K562 (cell line): ENCODE measurements around the gene TTC38. TPM values are rescaled to one million over a fixed set of nuclear protein-coding genes. Genes with fewer than 3 reads are reported as not detected.

Experiments
- ATAC-seq: fragments of 200-7000 bp; cut with Tn5 transposase; 3 replicates; pipeline ENCODE4 v1.9.1; 2020; ENCODE audit warnings: moderate library complexity
- BruUV-seq: library from RNA; stranded (reverse); fragments of 400-500 nt; replicated peaks from 2 replicates; lab custom pipeline; 2021; lab: Mats Ljungman, UMichigan
- CTCF ChIA-PET: fragments of 300-600 bp; formaldehyde crosslinking; extraction: SDS; loops from one replicate; lab custom pipeline; 2021; ENCODE audit warnings: low intra/inter-chr PET ratio; lab: Yijun Ruan, JAX
- POLR2A ChIA-PET: fragments of 300-600, 350-650 bp; sonication (Branson Sonifier 250); formaldehyde crosslinking; extraction: SDS; loops from one replicate; lab custom pipeline; 2021; ENCODE audit warnings: antibody characterized with exemption, inconsistent platforms; lab: Yijun Ruan, JAX
- DNase-seq, 4 experiments: peaks; one replicate each; pipeline versions ENCODE4 v3.0.0 to v3.0.0-alpha.2; 2011 to 2018; ENCODE audit warnings: low spot score in 3 of 4, mixed read lengths in 3 of 4; ENCODE audit errors: extremely low read depth in 1 of 4
- FAIRE-seq: peaks from 2 replicates; lab custom pipeline; 2011; peaks lifted over from hg19 to GRCh38; lab: Jason Lieb, UNC
- H2AFZ ChIP-seq: 2 replicates; pipeline ENCODE4 v1.6.0; 2011; ENCODE audit warnings: low read depth, low read length, control low read depth, inconsistent platforms
- H3K27ac ChIP-seq: fragments of 200-600 bp; 3 replicates; pipeline ENCODE4 v1.8.0; 2011; ENCODE audit warnings: low read depth, mild to moderate bottlenecking, control low read depth, inconsistent platforms, low read length, moderate library complexity, mixed read lengths; ENCODE audit errors: extremely low read depth
- H3K27me3 ChIP-seq, 2 experiments: fragments of 300-600 bp in 1 of 2; 2 replicates in 1 of 2; 3 replicates in 1 of 2; pipeline versions ENCODE4 v1.6.0 to v1.8.0; 2011; ENCODE audit warnings: inconsistent platforms in 2 of 2, low read length in 2 of 2, mild to moderate bottlenecking in 1 of 2, mixed read lengths in 1 of 2, moderate library complexity in 1 of 2; ENCODE audit not compliant: control insufficient read depth in 2 of 2, insufficient read depth in 2 of 2
- H3K36me3 ChIP-seq: fragments of 300-600 bp; 3 replicates; pipeline ENCODE4 v1.8.0; 2011; ENCODE audit warnings: mild to moderate bottlenecking, low read length, inconsistent platforms; ENCODE audit not compliant: control insufficient read depth, insufficient read depth
- H3K4me1 ChIP-seq, 2 experiments: fragments of 200-600 bp in 1 of 2; replicated peaks in 1 of 2; 2 replicates in 1 of 2; 3 replicates in 1 of 2; pipeline versions ENCODE4 v1.5.1 to v1.8.0; 2011; ENCODE audit warnings: inconsistent platforms in 2 of 2, low read length in 2 of 2, mild to moderate bottlenecking in 1 of 2, mixed read lengths in 1 of 2, moderate library complexity in 1 of 2; ENCODE audit not compliant: control insufficient read depth in 2 of 2, insufficient read depth in 2 of 2
- H3K4me2 ChIP-seq: 2 replicates; pipeline ENCODE4 v1.6.1; 2011; ENCODE audit warnings: low read length, control low read depth, inconsistent platforms, mixed read lengths; ENCODE audit not compliant: insufficient read depth
- H3K4me3 ChIP-seq: fragments of 200-600 bp; sonication (generic), shearing (Covaris generic); 2 replicates; pipeline ENCODE4 v1.5.1; 2016; ENCODE audit warnings: control low read depth, inconsistent platforms
- H3K79me2 ChIP-seq: fragments of 200-600 bp; 3 replicates; pipeline ENCODE4 v1.8.0; 2011; ENCODE audit warnings: low read length, inconsistent platforms; ENCODE audit not compliant: control insufficient read depth, insufficient read depth
- H3K9ac ChIP-seq, 2 experiments: 2 replicates each; pipeline versions ENCODE4 v1.6.0 to v1.6.1; 2011; ENCODE audit warnings: low read depth in 2 of 2, low read length in 2 of 2, control low read depth in 1 of 2, inconsistent platforms in 1 of 2, mild to moderate bottlenecking in 1 of 2, mixed read lengths in 1 of 2; ENCODE audit not compliant: insufficient read depth in 1 of 2
- H3K9me1 ChIP-seq: one replicate; pipeline ENCODE4 v1.6.0; 2011; ENCODE audit warnings: inconsistent platforms, mild to moderate bottlenecking, low read length, moderate library complexity; ENCODE audit not compliant: control insufficient read depth, insufficient read depth
- H3K9me3 ChIP-seq: replicated peaks from 2 replicates; pipeline ENCODE4 v1.5.1; 2011; ENCODE audit warnings: low read depth, low read length, inconsistent platforms; ENCODE audit not compliant: control insufficient read depth, insufficient read depth
- H4K20me1 ChIP-seq: replicated peaks from 2 replicates; pipeline ENCODE4 v1.6.1; 2011; ENCODE audit warnings: low read length, inconsistent platforms, mixed read lengths; ENCODE audit not compliant: control insufficient read depth, insufficient read depth
- ATF1 ChIP-seq, 2 experiments: fragments of 450-650 bp in 1 of 2; IDR thresholded peaks; 2 replicates each; pipeline ENCODE4 v1.6.1; 2016; ENCODE audit warnings: missing compliant biosample characterization in 1 of 2, missing genetic modification characterization in 1 of 2
- FOSL1 ChIP-seq: fragments of 200-800 bp; sonication (Bioruptor generic); conservative IDR thresholded peaks from 2 replicates; pipeline ENCODE4 v1.6.1; 2016; ENCODE audit warnings: missing genetic modification characterization, missing compliant biosample characterization
- GTF2F1 ChIP-seq: IDR thresholded peaks from 2 replicates; pipeline ENCODE4 v1.6.1; 2011; ENCODE audit warnings: low read depth, low read length, improper control_type of control experiment
- NFRKB ChIP-seq: fragments of 450-650 bp; IDR thresholded peaks from 2 replicates; pipeline ENCODE4 v1.6.1; 2016; ENCODE audit warnings: low read depth
- SRF ChIP-seq, 2 experiments: fragments of 250-450, 450-650 bp in 1 of 2; sonication (Bioruptor Pico) in 1 of 2; sonication (generic) in 1 of 2; formaldehyde crosslinking; IDR thresholded peaks; 2 replicates each; pipeline versions ENCODE4 v1.5.0 to v1.5.1; 2020 to 2022; ENCODE audit warnings: mild to moderate bottlenecking in 1 of 2, missing genetic modification reagents in 1 of 2
- TOE1 ChIP-seq, 2 experiments: fragments of 450-650 bp in 1 of 2; sonication (generic) in 1 of 2; formaldehyde crosslinking in 1 of 2; IDR thresholded peaks; 2 replicates each; pipeline versions ENCODE4 v1.7.1 to v1.8.0; 2016 to 2022; ENCODE audit warnings: borderline replicate concordance in 2 of 2, mild to moderate bottlenecking in 2 of 2, antibody characterized with exemption in 1 of 2, inconsistent platforms in 1 of 2, low read depth in 1 of 2, missing genetic modification reagents in 1 of 2, moderate library complexity in 1 of 2
- ZNF175 ChIP-seq: fragments of 200-800 bp; sonication (Bioruptor generic); IDR thresholded peaks from 2 replicates; pipeline ENCODE4 v1.6.1; 2016; ENCODE audit warnings: low read depth, mild to moderate bottlenecking, missing genetic modification characterization, missing compliant biosample characterization
- ZNF785 ChIP-seq: fragments of 250-450 bp; sonication (Bioruptor Pico); IDR thresholded peaks from 2 replicates; pipeline ENCODE4 v1.4.0; 2020; ENCODE audit warnings: mild to moderate bottlenecking
- WGBS: fragments of 100-300 bp; shearing (Covaris generic); methylation state at CpG from one replicate; pipeline ENCODE4 v1.1.6; 2016; ENCODE audit warnings: low coverage, mixed read lengths; ENCODE audit not compliant: insufficient coverage; ENCODE audit errors: missing lambda C conversion rate; 5-methylcytosine and 5-hydroxymethylcytosine counted together
- in situ Hi-C: fragments of 300-500 bp; cut with MboI; formaldehyde crosslinking; loops from 4 replicates; pipeline ENCODE4 v1.15.0; 2018; ENCODE audit warnings: inconsistent platforms, mixed read lengths
- intact Hi-C: fragments of 100-400 bp; cut with micrococcal nuclease; formaldehyde crosslinking; loops from 2 replicates; pipeline ENCODE4 v1.14.2; 2022
- polyA plus RNA-seq, 8 experiments: library from polyadenylated mRNA; depleted of rRNA in 4 of 8; stranded (reverse) in 5 of 8; unstranded in 3 of 8; fragments of >200 nt; fragmentation: Nextera tagmentation in 2 of 8; fragmentation: Illumina TruSeq in 1 of 8; extraction: Ambion mirVana in 2 of 8; extraction: Trizol in 1 of 8; gene quantifications; 2 replicates each; pipeline versions ENCODE4 v1.2.1 to v1.2.3, GENCODE V29; 2011 to 2014; ENCODE audit warnings: inconsistent platforms in 1 of 8, missing spikeins in 1 of 8
- total RNA-seq, 7 experiments: library from RNA; depleted of rRNA in 6 of 7; stranded (reverse); fragments of >200 nt in 6 of 7; fragmentation: Illumina TruSeq in 2 of 7; extraction: Trizol in 2 of 7; gene quantifications; 2 replicates each; pipeline versions ENCODE4 v1.2.1 to v1.2.3, GENCODE V29; 2011 to 2021; ENCODE audit warnings: low replicate concordance in 1 of 7
- TF ChIP-seq, protein P1 (sequence below): fragments of 250-450 bp; sonication (Bioruptor Pico); IDR thresholded peaks from 2 replicates; pipeline ENCODE4 v1.5.0; 2021; ENCODE audit warnings: mild to moderate bottlenecking, borderline replicate concordance
- TF ChIP-seq, protein P2 (sequence below): fragments of 450-650 bp; formaldehyde crosslinking; IDR thresholded peaks from 2 replicates; pipeline ENCODE4 v1.4.0; 2020; ENCODE audit warnings: mild to moderate bottlenecking, mixed read lengths
- TF ChIP-seq, protein P3 (sequence below): IDR thresholded peaks from 2 replicates; pipeline ENCODE4 v1.6.1; 2011; ENCODE audit not compliant: insufficient read length; ENCODE audit errors: extremely low read depth
- TF ChIP-seq, protein P4 (sequence below): fragments of 450-650 bp; formaldehyde crosslinking; IDR thresholded peaks from 2 replicates; pipeline ENCODE4 v1.4.0; 2020; ENCODE audit warnings: mild to moderate bottlenecking, moderate library complexity
- TF ChIP-seq, protein P5 (sequence below): sonication (generic); formaldehyde crosslinking; IDR thresholded peaks from 2 replicates; pipeline ENCODE4 v1.4.0; 2020; ENCODE audit warnings: mild to moderate bottlenecking, missing genetic modification reagents

TTC38 gene
- total and polyA plus RNA-seq, 9 of the 15 experiments (the other 6 are each of a cell fraction or from before 2014, with no cell fraction given), result 0.84 to 28.4 (median 18.1) TPM

DNA sequence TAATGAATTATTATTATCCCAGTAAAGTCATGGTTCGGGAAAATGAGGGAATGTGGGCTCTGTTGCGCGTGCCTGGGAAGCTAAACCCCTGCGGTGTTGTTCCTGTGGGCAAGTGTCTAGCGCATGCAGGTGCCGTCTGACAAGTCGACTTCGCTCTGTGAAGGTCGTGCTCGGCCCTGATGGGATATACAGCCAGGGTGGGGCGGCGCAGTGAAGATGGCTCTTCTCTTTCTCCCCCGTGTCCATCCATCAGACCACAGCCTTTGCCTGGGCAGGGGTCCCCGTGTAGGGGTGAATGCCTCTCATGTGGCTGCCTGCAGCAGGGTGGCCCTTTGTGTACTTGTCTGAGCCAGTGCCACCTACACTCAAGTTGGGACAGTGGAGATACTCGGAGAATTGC is 54.9 kb downstream of the TTC38 start:
- H2AFZ ChIP-seq, result no peak overlapping the region
- ChIA-PET CTCF (no interaction called here), POLR2A (interaction anchor here (1.0 to 1.4 kb wide), 3 partner anchors 10 to 199 kb away, joined by 3 read pairs; no protein-coding TSS in a partner anchor)
- H3K9me3 ChIP-seq, result no peaks in the 10 kb centered on the region
- WGBS, result 89% methylated on average over 10 of the region's 15 CpGs
- ATAC-seq, result no peak
- no peaks in the 10 kb centered on the region for H3K79me2 ChIP-seq
- H3K36me3 ChIP-seq, result peaks cover 54% of the 10 kb centered on the region; the same call in 2 of the 3 replicates
- no peaks in the 10 kb centered on the region for H3K27me3 ChIP-seq
- no peaks in the 10 kb centered on the region for H3K9me1 ChIP-seq
- BruUV-seq, result no TSS peak
- in situ Hi-C loops, result loop anchor here (25.0 kb wide), 1 partner anchor 310 kb away; no protein-coding TSS in a partner anchor
- H3K27ac ChIP-seq, result no peak overlapping the region
- DNase-seq, result no peak
- no peak overlapping the region for H3K9ac ChIP-seq
- H3K4me1 ChIP-seq, result no peaks in the 10 kb centered on the region
- no peak overlapping the region for H3K4me3 ChIP-seq
- no peak for FAIRE-seq
- no peaks in the 10 kb centered on the region for H4K20me1 ChIP-seq
- no peak overlapping the region for H3K4me2 ChIP-seq
- intact Hi-C loops, result no loop called here
- TF ChIP-seq, protein P1, sequence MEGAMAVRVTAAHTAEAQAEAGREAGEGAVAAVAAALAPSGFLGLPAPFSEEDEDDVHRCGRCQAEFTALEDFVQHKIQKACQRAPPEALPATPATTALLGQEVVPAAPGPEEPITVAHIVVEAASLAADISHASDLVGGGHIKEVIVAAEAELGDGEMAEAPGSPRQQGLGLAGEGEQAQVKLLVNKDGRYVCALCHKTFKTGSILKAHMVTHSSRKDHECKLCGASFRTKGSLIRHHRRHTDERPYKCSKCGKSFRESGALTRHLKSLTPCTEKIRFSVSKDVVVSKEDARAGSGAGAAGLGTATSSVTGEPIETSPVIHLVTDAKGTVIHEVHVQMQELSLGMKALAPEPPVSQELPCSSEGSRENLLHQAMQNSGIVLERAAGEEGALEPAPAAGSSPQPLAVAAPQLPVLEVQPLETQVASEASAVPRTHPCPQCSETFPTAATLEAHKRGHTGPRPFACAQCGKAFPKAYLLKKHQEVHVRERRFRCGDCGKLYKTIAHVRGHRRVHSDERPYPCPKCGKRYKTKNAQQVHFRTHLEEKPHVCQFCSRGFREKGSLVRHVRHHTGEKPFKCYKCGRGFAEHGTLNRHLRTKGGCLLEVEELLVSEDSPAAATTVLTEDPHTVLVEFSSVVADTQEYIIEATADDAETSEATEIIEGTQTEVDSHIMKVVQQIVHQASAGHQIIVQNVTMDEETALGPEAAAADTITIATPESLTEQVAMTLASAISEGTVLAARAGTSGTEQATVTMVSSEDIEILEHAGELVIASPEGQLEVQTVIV (CRISPR knock-in tag), result no peak
- TF ChIP-seq ZNF175 (CRISPR knock-in tag) (no peak), NFRKB (no peak), FOSL1 (tag) (no peak), ATF1 (CRISPR knock-in tag; IDR thresholded peaks at IDR 0.05) (no peak), ATF1 (tag; IDR thresholded peaks at IDR 0.05) (no peak), GTF2F1 (no peak), SRF (CRISPR knock-in tag; IDR thresholded peaks at IDR 0.05) (no peak), ZNF785 (CRISPR knock-in tag) (no peak), TOE1 (IDR thresholded peaks at IDR 0.05; ENCODE audit: borderline replicate concordance) (no peak), TOE1 (CRISPR knock-in tag; IDR thresholded peaks at IDR 0.05; ENCODE audit: borderline replicate concordance, low read depth) (no peak)
- TF ChIP-seq, protein P2, sequence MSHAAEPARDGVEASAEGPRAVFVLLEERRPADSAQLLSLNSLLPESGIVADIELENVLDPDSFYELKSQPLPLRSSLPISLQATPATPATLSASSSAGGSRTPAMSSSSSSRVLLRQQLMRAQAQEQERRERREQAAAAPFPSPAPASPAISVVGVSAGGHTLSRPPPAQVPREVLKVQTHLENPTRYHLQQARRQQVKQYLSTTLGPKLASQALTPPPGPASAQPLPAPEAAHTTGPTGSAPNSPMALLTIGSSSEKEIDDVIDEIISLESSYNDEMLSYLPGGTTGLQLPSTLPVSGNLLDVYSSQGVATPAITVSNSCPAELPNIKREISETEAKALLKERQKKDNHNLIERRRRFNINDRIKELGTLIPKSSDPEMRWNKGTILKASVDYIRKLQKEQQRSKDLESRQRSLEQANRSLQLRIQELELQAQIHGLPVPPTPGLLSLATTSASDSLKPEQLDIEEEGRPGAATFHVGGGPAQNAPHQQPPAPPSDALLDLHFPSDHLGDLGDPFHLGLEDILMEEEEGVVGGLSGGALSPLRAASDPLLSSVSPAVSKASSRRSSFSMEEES, result no peak
- TF ChIP-seq, protein P3, sequence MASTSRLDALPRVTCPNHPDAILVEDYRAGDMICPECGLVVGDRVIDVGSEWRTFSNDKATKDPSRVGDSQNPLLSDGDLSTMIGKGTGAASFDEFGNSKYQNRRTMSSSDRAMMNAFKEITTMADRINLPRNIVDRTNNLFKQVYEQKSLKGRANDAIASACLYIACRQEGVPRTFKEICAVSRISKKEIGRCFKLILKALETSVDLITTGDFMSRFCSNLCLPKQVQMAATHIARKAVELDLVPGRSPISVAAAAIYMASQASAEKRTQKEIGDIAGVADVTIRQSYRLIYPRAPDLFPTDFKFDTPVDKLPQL, result no peak
- TF ChIP-seq, protein P4, sequence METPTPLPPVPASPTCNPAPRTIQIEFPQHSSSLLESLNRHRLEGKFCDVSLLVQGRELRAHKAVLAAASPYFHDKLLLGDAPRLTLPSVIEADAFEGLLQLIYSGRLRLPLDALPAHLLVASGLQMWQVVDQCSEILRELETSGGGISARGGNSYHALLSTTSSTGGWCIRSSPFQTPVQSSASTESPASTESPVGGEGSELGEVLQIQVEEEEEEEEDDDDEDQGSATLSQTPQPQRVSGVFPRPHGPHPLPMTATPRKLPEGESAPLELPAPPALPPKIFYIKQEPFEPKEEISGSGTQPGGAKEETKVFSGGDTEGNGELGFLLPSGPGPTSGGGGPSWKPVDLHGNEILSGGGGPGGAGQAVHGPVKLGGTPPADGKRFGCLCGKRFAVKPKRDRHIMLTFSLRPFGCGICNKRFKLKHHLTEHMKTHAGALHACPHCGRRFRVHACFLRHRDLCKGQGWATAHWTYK, result no peak
- TF ChIP-seq, protein P5, sequence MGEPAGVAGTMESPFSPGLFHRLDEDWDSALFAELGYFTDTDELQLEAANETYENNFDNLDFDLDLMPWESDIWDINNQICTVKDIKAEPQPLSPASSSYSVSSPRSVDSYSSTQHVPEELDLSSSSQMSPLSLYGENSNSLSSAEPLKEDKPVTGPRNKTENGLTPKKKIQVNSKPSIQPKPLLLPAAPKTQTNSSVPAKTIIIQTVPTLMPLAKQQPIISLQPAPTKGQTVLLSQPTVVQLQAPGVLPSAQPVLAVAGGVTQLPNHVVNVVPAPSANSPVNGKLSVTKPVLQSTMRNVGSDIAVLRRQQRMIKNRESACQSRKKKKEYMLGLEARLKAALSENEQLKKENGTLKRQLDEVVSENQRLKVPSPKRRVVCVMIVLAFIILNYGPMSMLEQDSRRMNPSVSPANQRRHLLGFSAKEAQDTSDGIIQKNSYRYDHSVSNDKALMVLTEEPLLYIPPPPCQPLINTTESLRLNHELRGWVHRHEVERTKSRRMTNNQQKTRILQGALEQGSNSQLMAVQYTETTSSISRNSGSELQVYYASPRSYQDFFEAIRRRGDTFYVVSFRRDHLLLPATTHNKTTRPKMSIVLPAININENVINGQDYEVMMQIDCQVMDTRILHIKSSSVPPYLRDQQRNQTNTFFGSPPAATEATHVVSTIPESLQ (CRISPR knock-in tag), result no peak
